ENCODE results near the gene SETD3.
"Not testable (repeated sequence)": the region's sequence is repeated elsewhere in the genome, so short reads cannot be mapped to it uniquely, and the experiment has no call there.

Gene SETD3

GRCh38 chr14:99361596-99362215, 119.0 kb downstream of the SETD3 start:
- DNase-seq (ENCODE audit: low read depth in 3 of 3): no peak

- no peak for DNase-seq (ENCODE audit: low read depth in 3 of 3)
Observed at GRCh38 chr14:99360774-99361595, 119.7 kb downstream of the SETD3 start.

GRCh38 chr14:99359906-99360305, 120.8 kb downstream of the SETD3 start:
- DNase-seq (ENCODE audit: low read depth in 3 of 3): no peak

- DNase-seq (ENCODE audit: low read depth in 3 of 3): no peak
Observed at GRCh38 chr14:99357916-99358390, 122.7 kb downstream of the SETD3 start.

- DNase-seq (ENCODE audit: low read depth in 3 of 3): no peak
Observed at GRCh38 chr14:99357151-99357915, 123.3 kb downstream of the SETD3 start.

GRCh38 chr14:99356031-99356608, 124.5 kb downstream of the SETD3 start:
- no peak for DNase-seq (ENCODE audit: low read depth in 3 of 3)

GRCh38 chr14:99354166-99354875, 126.3 kb downstream of the SETD3 start:
- DNase-seq (ENCODE audit: low read depth in 3 of 3): no peak

GRCh38 chr14:99352688-99353280, 127.9 kb downstream of the SETD3 start:
- no peak for DNase-seq (ENCODE audit: low read depth in 3 of 3)

- no peak for DNase-seq (ENCODE audit: low read depth in 3 of 3)
Observed at GRCh38 chr14:99351166-99352007, 129.3 kb downstream of the SETD3 start.

- DNase-seq (ENCODE audit: low read depth in 3 of 3): no peak
Observed at GRCh38 chr14:99350751-99351150, 129.9 kb downstream of the SETD3 start.

- DNase-seq (ENCODE audit: low read depth in 3 of 3): no peak
Observed at GRCh38 chr14:99349721-99350495, 130.8 kb downstream of the SETD3 start.

- no peak for DNase-seq (ENCODE audit: low read depth in 3 of 3)
Observed at GRCh38 chr14:99348816-99349614, 131.6 kb downstream of the SETD3 start.

- not testable (repeated sequence) for DNase-seq (ENCODE audit: low read depth in 3 of 3)
Observed at GRCh38 chr14:99348231-99348630, 132.4 kb downstream of the SETD3 start.
